ENCODE results near the gene KYAT1. TPM values are rescaled to one million over a fixed set of nuclear protein-coding genes. Genes with fewer than 3 reads are reported as not detected.
"Not testable (repeated sequence)": the region's sequence is repeated elsewhere in the genome, so short reads cannot be mapped to it uniquely, and the experiment has no call there.

The KYAT1 gene
- total RNA-seq, 2 experiments from 2014 or later, result 12.7 to 14.8 TPM

DNA sequence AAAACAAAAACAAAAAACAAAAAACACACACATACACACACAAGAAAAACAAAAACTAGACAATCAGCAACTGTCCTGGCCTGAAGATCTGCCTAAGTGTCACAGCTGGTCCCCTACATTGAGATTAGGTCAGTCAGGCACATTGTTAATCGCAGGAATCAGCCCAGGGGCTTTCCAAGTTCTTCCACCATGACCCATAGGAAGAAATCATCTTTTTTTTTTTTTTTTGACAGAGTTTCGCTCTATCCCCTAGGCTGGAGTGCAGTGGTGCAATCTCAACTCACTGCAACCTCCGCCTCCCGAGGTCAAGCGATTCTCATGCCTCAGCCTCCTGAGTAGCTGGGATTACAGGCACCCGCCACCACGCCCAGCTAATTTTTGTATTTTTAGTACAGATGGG lies 38.6 kb downstream of the KYAT1 start:
- H3K9me3 Mint-ChIP-seq; H3K4me1 Mint-ChIP-seq; H3K27ac Mint-ChIP-seq; H3K27me3 Mint-ChIP-seq; POLR2A ChIA-PET; H3K36me3 Mint-ChIP-seq (ENCODE audit: low read depth); H3K4me3 Mint-ChIP-seq; DNase-seq: not testable (repeated sequence)
- CTCF ChIA-PET, result interaction anchor here (0.6 kb wide), 1 partner anchor 194 kb away, joined by 3 read pairs; no protein-coding TSS in a partner anchor

DNA sequence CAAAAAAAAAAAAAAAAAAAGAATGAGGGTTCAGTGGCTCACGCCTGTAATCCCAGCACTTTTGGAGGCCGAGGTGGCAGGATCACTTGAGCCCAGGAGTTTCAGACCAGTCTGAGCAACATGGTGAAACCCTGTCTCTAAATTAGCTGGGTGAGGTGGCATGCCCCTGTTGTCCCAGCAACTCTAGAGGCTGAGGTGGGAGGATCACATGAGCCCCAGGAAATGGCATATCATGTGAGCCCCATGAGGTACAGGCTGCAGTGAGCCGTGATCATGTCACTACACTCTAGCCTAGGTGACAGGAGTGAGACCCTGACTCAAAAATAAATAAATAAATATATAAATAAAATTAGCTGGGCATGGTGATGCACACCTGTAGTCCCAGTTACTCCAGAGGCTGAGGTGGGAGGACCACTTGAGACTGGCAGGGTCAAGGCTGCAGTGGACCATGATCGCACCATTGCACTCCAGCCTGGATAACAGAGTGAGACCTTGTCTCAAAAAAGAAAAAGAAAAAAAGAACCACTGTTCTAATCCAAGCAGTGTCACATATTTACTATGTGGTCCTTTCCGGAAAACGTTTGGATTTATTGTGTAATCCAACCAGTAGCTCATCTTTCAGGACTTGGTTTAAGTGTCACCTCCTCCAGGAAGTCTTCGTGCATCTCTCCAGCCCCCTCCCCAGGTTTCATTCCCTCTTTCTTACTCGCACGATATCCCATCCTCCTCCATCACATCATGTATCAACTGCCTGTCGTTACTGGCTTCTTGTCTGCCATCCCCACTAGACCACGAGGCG lies 39.9 kb downstream of the KYAT1 start:
- POLR2A ChIA-PET, result no interaction called here
- Mint-ChIP-seq H3K27ac (no peak overlapping the region), H3K4me3 (no peak overlapping the region), H3K9me3 (no peaks in the 10 kb centered on the region), H3K27me3 (no peaks in the 10 kb centered on the region), H3K4me1 (no peaks in the 10 kb centered on the region), H3K36me3 (ENCODE audit: low read depth) (peaks cover 8% of the 10 kb centered on the region)
- no peak for DNase-seq
- CTCF ChIA-PET, result interaction anchor here (1.0 kb wide), 2 partner anchors 24 to 87 kb away, joined by 4 to 6 read pairs; no protein-coding TSS in a partner anchor

GRCh38 chr9:128840524-128840923 lies 41.2 kb downstream of the KYAT1 start:
- ChIA-PET CTCF (interaction anchor here (0.6 to 1.3 kb wide), 2 partner anchors 22 to 209 kb away, joined by 3 to 4 read pairs; no protein-coding TSS in a partner anchor), POLR2A (no interaction called here)
- Mint-ChIP-seq H3K9me3 (no peaks in the 10 kb centered on the region), H3K36me3 (ENCODE audit: low read depth) (peaks cover 8% of the 10 kb centered on the region), H3K4me3 (no peak overlapping the region), H3K4me1 (no peaks in the 10 kb centered on the region), H3K27me3 (no peaks in the 10 kb centered on the region), H3K27ac (no peak overlapping the region)
- no peak for DNase-seq

DNA sequence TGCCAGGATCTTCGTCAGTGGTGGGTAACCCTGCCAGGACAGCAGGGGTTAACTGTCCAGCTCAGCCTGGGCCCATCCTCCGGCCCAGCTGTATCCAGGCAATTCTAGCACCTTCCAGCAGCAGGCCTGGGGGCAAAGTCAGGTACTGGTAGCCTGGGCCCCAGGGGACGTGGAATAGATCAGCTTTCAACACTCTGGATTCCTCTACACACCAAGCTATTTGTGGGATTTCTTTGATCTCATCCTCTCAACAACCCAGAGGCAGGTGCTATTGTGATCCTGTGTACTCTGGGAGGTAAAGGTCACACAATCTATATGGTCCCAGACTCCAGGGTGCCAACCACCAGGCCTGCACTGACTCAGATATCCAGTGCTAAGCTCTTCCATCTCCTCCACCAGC lies 43.4 kb downstream of the KYAT1 start:
- H3K4me1 Mint-ChIP-seq, result no peaks in the 10 kb centered on the region
- H3K27ac Mint-ChIP-seq, result no peak overlapping the region
- ChIA-PET POLR2A (interaction anchor here (1.2 to 1.5 kb wide), 2 partner anchors 8 to 20 kb away, joined by 3 to 5 read pairs; partner anchors contain the start of genes ENDOG and SPOUT1), CTCF (interaction anchor here (1.0 to 1.5 kb wide), 4 partner anchors 9 to 400 kb away, joined by 3 to 5 read pairs (median 4); partner anchors contain the start of genes ENDOG and SPOUT1)
- H3K27me3 Mint-ChIP-seq, result no peaks in the 10 kb centered on the region
- no peak overlapping the region for H3K4me3 Mint-ChIP-seq
- DNase-seq, result no peak
- H3K9me3 Mint-ChIP-seq, result no peaks in the 10 kb centered on the region
- H3K36me3 Mint-ChIP-seq (ENCODE audit: low read depth), result peaks cover 8% of the 10 kb centered on the region

GRCh38 chr9:128836509-128837145 lies 45.1 kb downstream of the KYAT1 start:
- H3K9me3 Mint-ChIP-seq, result no peaks in the 10 kb centered on the region
- no peak for DNase-seq
- ChIA-PET CTCF (no interaction called here), POLR2A (no interaction called here)
- no peak overlapping the region for H3K27ac Mint-ChIP-seq
- H3K4me3 Mint-ChIP-seq, result no peak overlapping the region
- peaks cover 8% of the 10 kb centered on the region for H3K36me3 Mint-ChIP-seq (ENCODE audit: low read depth)
- H3K4me1 Mint-ChIP-seq, result no peaks in the 10 kb centered on the region
- H3K27me3 Mint-ChIP-seq, result no peaks in the 10 kb centered on the region

DNA sequence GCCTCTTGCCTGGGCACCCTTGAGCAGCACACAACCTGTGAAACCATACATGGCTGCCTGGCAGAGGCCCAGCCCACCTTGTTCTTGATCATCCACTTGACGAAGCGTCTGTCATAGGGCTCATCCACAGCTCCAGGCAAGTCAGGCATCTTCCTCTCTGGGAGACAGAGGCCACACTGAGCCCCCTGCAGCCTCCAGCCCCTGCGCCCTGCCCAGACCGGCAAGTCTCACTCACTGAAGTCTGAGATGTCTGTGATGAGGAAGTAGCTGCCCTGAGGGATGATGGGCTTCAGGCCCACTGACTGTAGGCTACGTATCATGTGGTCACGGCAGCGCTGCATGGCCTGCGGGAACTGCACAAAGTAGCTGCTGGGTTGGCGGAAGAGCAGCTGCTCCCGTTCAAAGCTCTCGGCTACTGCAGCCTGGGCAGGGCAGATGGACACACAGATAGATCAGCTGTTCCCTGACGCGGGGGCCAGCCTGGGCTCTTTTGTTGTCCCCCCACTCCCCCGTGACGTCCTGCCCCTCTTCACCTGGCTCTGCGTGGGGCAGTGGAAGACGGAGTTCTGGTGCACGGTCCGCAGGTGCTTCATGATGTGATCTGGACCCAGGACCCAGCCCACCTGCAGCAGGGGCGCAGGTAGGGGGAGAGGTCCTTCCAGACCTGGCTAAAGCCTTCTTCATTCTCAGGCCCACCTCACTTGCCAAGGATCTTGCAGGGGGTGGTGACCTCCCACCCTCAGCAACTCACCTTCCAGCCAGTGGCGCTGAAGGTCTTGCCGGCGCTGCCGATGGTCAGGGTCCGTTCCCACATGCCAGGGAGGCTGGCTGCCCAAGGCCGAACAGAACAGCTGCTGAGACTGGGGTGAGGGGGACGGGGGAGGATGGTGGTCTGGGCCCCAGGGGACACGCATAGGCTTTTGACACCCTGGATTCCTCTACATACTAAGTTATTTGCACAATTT lies 46.2 kb downstream of the KYAT1 start:
- Mint-ChIP-seq H3K9me3 (no peaks in the 10 kb centered on the region), H3K27me3 (no peaks in the 10 kb centered on the region), H3K4me3 (no peak overlapping the region), H3K36me3 (ENCODE audit: low read depth) (peaks cover 8% of the 10 kb centered on the region), H3K4me1 (no peaks in the 10 kb centered on the region), H3K27ac (no peak overlapping the region)
- ChIA-PET POLR2A (no interaction called here), CTCF (interaction anchor here (1.6 kb wide), 1 partner anchor 17 kb away, joined by 3 read pairs; the partner anchor contains the start of gene ENDOG)
- no peak for DNase-seq

- POLR2A ChIA-PET, result no interaction called here
- Mint-ChIP-seq H3K4me3 (no peak overlapping the region), H3K4me1 (peaks cover 12% of the 10 kb centered on the region), H3K27me3 (no peaks in the 10 kb centered on the region), H3K9me3 (no peaks in the 10 kb centered on the region), H3K27ac (no peak overlapping the region), H3K36me3 (ENCODE audit: low read depth) (peaks cover 12% of the 10 kb centered on the region)
- CTCF ChIA-PET, result no interaction called here
- DNase-seq, result no peak
Measured at GRCh38 chr9:128833696-128834095, 48.1 kb downstream of the KYAT1 start.

DNA sequence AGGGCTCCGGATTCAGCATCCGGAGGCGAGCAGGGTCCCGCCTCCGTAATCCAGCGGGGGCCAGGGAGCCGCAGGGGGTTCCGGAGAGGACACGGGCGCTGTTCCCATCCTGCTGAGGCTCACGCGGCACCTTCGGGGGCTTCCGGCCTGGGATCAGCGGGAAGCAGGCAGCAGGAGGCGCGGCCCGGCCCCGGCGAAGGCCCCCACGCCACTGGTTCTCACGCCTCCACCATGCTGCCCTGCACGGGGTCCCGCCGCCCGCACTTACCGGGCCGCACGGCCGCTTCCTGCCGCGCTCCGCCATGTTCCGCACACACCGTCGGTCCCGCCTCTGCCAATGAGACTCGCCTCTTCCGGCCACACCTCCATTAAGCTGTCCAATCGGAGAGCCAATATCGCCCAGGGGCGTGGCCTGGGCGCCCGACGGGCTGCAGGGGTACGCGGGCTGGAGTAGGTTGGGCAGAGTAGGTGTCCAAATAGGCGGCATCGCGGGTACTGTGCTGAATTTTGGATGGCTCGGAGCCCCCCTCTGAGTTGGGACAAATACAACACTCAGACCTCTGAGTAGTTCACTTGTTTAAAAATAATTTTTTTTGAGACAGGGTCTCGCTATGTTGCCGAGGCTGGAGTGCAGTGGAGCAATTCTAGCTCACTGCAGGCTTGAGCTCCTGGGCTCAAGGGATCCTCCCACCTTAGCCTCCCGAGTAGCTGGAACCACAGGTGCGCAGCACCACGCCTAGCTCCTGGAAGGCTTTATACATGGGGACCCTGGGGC lies 52.1 kb downstream of the KYAT1 start, which contains the start of gene SPOUT1:
TSS of gene SPOUT1 (minus strand) at position 318 of the 775 bp plus-strand sequence. CDS start at position 304, 14 bp downstream.
- Mint-ChIP-seq H3K36me3 (ENCODE audit: low read depth) (peaks cover 36% of the 10 kb centered on the region), H3K4me1 (peaks cover 26% of the 10 kb centered on the region), H3K9me3 (no peaks in the 10 kb centered on the region), H3K4me3 (peak within 1 kb of the TSS; percentile 97), H3K27ac (peak within 1 kb of the TSS; percentile 89), H3K27me3 (no peaks in the 10 kb centered on the region)
- peak; percentile 95 for DNase-seq
- ChIA-PET POLR2A (interaction anchor here (0.7 to 1.6 kb wide), 11 partner anchors 9 to 796 kb away, joined by 3 to 37 read pairs (median 4); partner anchors contain the start of genes ENDOG, ZDHHC12 and ZER1), CTCF (interaction anchor here (0.7 to 3.1 kb wide), 9 partner anchors 9 to 489 kb away, joined by 3 to 59 read pairs (median 4); partner anchors contain the start of gene ENDOG)

DNA sequence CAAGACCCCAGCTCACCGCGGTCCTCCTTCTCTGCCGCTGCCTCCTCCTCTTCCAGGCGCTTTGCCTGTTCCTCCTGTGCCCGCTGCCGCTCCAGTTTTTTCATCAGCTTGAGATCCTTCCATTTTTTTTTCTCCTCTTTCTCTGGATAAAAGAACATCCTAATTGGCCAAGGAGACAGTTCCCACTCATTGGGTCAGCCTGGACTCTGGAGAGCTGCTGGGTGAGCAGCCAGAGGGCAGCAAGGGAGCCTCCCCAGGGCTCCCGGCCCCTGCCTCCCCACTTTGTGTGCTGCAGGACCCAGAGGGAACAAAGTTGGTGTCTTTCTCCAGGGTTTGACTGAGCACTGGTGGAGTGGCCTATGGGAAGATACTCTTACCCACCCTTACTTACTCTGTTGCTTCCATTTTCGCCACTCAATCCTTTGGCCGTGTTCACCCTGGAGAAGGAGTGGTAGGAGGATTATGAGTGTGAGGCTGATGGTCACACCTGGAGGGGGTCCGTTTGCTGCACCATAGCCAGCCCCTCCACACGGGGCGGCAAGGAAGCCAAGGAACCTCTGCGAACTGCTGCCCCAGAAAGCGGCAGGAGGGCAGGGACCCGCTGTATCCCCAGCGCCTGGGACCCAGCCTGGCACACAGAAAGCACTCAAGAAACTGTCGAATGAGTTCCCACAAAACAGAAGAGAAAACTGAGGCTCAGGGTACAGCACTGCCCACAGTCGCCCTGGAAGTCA lies 52.9 kb downstream of the KYAT1 start:
- H3K9me3 Mint-ChIP-seq, result no peaks in the 10 kb centered on the region
- DNase-seq, result no peak
- ChIA-PET CTCF (interaction anchor here (1.0 to 3.1 kb wide), 8 partner anchors 9 to 488 kb away, joined by 3 to 59 read pairs (median 4); partner anchors contain the start of gene ENDOG), POLR2A (interaction anchor here (1.3 to 1.6 kb wide), 5 partner anchors 10 to 105 kb away, joined by 3 to 37 read pairs (median 5); partner anchors contain the start of genes ENDOG and ZDHHC12)
- H3K36me3 Mint-ChIP-seq (ENCODE audit: low read depth), result peaks cover 36% of the 10 kb centered on the region
- H3K27ac Mint-ChIP-seq, result peak overlapping the region; percentile 74
- H3K4me1 Mint-ChIP-seq, result peaks cover 26% of the 10 kb centered on the region
- peak overlapping the region; percentile 97 for H3K4me3 Mint-ChIP-seq
- H3K27me3 Mint-ChIP-seq, result no peaks in the 10 kb centered on the region

DNA sequence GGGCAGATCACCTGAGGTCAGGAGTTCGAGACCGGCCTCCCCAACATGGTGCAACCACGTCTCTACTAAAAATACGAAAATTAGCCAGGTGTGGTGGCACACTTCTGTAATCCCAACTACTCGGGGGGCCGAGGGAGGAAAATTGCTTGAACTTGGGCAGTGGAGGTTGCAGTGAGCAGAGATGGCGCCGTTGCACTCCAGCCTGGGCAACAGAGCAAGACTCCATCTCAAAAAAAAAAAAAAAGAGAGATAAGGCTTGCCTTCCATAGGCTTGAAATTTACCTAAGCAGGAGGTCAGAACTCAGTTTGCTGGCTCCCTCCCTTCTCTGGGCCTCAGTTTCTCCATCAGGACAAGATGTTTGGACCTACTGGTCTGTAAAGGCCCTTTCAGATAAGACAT lies 53.5 kb downstream of the KYAT1 start:
- H3K4me1 Mint-ChIP-seq, result peaks cover 26% of the 10 kb centered on the region
- CTCF ChIA-PET, result interaction anchor here (1.1 to 3.1 kb wide), 2 partner anchors 10 to 190 kb away, joined by 3 to 59 read pairs; partner anchors contain the start of gene ENDOG
- POLR2A ChIA-PET, result interaction anchor here (1.3 kb wide), 1 partner anchor 10 kb away, joined by 5 read pairs; the partner anchor contains the start of gene ENDOG
- peak overlapping the region; percentile 21 for H3K27ac Mint-ChIP-seq
- no peak for DNase-seq
- peaks cover 36% of the 10 kb centered on the region for H3K36me3 Mint-ChIP-seq (ENCODE audit: low read depth)
- H3K9me3 Mint-ChIP-seq, result no peaks in the 10 kb centered on the region
- no peaks in the 10 kb centered on the region for H3K27me3 Mint-ChIP-seq
- H3K4me3 Mint-ChIP-seq, result peak overlapping the region; percentile 97

All from activated CD4-positive, alpha-beta memory T cell treated with anti-CD3 and anti-CD28 coated beads, Interleukin-2, amount 10 ng/mL, durations not matched to agents 7 days and 5 days (primary cell).